Suppressor macrophage treated with lipopolysaccharide for 4 hours (primary cell): Measurements from ENCODE around the gene FAM120A.

Experiments used
- DNase-seq: peaks from one replicate; pipeline ENCODE4 v3.0.0-alpha.2; 2020

Gene FAM120A

GRCh38 chr9:93580654-93581380, 129.3 kb downstream of the FAM120A start:
- DNase-seq = no peak

DNA sequence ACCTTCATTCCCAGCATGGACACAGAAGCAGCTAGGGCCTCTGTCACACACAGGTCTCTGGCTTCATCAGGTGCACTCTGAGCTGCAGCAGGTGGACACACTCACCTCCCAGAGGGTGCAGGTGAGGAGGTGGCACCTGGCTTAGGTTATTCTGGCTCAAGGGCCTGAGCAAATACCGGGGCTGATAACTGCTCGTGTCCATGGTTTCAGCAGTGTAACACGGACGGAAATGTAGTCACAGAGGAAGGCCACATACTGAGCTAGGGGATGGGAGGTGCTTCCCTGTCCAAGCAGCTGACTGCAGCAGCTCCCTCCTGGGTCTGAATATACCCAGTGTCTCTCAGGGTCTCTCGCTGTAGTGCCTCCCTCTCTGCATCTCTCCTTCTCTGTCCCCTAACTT, 130.6 kb downstream of the FAM120A start:
- DNase-seq = no peak

DNA sequence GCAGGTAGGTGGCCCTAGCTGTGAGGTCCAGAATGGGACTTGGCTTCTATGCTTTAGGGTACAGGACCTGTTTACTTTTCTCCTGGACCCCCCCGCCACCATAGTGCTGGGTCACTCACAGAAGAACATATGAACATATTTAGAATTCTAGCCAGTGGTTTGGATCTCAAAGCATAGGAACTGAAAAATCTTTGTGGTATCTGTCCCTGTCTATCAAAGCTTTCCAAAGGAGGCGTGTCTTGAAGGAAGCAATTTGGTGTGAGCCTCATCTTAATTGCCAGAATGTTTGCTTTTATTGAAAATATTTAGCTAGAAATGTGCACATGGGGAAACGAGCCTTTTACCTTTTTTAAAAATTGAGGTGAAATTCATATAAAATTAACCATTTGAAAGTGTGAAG, 131.1 kb downstream of the FAM120A start:
- no peak for DNase-seq

- DNase-seq = no peak
These were observed 133.8 kb downstream of the FAM120A start for GRCh38 chr9:93585259-93585658.

DNA sequence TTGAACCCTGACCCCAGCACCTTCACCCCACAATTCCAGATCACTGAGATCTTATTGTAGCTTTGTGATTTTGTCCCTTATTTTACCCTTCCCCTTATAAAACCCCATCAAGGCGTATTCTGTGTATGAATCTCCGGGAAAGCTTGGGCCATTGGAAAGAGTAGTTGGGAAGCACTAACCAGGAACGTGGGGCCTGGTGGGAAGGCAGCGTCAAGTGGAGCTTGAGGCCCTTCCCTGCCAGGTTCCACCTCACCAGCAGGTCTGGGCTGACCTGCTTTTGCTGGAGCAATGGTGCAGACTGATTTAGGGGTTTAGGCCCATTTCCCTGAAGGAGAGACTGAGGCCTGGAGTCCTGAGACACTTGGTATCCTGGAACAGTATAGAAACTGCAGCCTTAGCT, 134.2 kb downstream of the FAM120A start:
- no peak for DNase-seq

DNA sequence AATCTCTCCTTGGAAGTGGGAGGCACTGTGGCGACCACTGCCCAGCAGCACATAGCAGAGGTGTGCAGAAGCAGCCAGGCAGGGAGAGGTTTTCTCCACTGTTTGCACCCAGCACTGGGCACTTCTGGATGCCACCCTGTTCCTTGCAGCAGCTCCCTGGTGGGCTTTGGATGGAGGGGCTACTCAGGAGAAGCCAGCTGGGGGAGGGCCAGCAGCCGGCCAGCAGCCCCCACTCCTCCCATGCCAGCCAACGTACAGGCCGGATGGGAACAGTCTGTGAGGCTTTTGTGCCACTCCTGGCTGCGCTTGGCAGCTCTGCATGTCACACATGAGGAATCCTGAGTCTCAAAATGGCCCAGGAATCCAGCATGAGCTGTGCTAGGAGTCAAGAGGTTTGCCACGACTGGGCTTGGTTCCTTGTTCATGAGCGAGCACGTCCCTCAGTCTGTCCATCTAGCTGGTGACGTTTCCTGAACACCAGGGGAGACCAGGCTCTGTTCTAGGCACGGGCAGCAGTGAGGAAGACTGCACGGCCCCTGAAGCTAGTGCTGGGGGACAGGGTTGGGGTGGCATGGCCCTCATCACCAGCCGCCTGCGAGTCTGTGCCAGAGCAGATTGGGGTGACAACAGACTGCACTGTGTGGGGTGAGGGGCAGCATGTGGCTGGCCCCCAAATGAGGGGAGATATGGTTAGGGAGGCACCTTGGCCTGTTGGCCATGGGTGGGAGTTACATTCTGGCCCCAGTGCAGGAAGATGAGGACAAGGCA, 135.0 kb downstream of the FAM120A start:
- DNase-seq = no peak

DNA sequence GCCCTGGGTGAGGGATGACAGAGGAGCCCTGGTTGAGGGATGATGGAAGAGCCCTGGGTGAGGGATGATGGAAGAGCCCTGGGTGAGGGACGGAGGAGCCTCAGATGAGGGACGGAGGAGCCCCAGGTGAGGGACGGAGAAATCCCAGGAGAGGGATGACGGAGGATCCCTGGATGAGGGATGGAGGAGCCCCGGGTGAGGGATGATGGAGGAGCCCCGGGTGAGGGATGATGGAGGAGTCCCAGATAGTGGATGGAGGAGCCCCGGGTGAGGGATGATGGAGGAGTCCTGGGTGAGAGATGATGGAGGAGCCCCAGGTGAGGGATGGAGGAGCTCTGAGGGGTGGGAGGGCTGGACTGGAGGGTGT, 135.8 kb downstream of the FAM120A start:
- DNase-seq = no peak

DNA sequence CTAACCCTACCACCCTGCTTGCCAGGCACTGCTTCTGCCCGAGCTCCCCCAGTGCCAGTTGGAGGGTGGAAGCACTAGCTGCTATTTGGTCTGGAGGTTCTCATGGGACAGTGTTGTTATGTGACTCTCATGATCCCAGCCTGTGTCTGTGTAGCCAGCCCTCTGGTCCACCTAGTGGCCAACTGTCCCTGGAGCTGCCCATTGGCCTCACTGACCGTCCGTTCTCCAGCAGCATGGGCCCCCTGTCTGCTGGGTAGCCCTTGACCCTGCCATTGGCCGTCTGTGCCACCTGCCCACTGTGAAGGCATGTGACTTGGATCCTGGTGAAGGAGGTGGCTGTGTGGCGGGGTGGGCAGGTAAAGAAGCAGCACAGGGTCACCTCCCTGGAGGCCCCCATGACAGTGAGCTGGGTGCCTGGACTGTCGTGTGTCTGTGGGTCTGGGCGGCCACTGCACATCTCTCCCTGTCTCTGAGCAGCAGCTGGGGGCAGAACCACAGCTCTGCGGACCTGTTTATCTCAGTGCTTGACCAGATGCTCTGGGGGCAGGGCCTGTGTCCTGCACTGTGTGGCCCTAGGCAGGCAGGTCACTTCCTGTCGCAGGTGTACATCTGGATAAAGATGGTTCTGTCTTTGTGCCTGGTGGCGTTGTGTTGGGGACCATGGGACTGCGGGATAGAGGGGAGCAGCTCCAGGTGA, 136.3 kb downstream of the FAM120A start:
- no peak for DNase-seq

- DNase-seq = no peak
These were observed 137.4 kb downstream of the FAM120A start for GRCh38 chr9:93588641-93589609.

GRCh38 chr9:93589688-93590087, 138.2 kb downstream of the FAM120A start:
- no peak for DNase-seq

DNA sequence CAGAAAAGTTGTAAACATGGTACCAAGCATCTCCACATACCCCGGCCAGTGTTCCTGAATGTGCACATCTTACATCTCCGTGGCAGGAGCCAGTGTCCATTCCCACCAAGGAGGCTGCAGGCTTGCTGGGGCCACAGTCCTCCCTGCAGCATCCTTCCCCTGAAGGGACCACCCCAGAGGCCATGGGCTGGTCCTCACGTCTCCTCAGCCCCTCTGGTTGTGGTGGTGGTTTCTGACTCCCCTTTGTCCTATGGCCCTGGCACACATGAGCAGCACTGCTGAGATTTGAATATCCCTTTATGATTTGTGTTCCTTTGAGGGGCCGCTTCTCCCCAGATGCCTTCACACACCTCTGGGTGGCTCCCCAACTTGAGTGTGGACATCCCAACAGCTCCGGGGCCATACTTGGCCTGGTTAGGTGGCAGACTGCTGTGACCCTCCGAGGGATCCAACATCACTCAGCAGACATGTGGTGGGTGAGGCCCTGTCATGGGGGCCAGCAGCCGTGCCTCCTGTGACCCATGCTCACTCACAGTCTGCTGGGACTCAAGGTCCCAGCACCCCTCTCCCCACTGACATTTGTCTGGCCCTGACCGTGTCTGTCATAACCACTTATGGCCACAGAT, 139.2 kb downstream of the FAM120A start:
- DNase-seq = no peak

GRCh38 chr9:93591301-93592007, 140.0 kb downstream of the FAM120A start:
- no peak for DNase-seq

DNA sequence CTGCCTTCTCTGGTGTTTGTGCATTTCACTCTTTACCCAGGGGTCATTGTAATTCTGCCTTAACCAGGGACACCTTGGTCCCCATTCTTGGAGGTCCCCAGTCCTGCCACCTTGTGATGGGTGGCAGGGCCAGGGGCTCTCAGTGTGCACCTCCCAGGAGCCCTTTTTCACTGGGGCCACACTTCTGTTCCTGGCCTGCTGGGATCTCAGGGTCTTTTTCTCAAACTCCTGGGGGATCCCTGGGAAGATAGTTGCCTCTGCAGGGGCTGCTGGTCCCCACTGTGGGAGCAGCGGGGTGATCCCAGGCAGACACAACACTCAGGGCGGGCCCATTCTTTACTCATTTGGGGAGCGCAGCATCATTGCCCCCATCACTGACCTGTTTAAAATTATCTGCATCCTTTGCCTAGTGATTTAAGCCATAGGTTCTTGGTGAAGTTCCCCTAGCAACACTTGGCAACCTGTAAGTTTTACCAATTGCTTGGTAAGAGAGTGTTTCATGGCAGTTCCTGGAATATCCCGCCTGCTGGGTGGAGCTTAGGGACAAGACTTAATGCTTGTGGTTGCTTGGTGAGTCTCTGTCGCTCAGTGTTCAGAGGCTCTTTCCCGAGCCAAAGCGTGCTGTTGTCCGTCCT, 140.6 kb downstream of the FAM120A start:
- DNase-seq = no peak

- DNase-seq = no peak
These were observed 141.1 kb downstream of the FAM120A start for GRCh38 chr9:93592643-93593021.

DNA sequence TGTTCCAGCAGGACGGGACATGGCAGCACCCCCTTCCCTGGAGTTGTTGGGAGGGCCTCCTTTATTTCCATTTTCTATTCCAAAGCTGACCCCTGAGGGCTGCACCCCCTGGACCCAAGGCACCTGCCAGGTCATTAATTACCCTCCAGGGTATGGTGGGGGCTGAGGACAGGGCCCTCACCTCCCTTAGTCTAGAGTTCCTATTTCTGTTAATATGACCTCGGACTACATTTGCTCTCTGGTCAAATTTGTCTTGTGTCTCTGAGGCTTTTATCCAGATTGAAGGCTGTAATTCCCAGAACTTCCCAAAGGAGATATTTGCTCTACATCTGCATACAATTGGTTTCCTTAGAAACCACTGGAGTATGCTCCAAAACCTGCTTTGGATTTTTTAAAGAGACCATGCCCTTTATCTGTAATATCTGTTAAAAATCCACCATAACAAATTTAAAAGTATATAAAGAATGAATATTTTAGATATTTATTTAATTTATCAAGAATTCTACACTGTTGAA, 141.7 kb downstream of the FAM120A start:
- no peak for DNase-seq

- no peak for DNase-seq
These were observed 142.7 kb downstream of the FAM120A start for GRCh38 chr9:93594041-93594756.

GRCh38 chr9:93595461-93595860, 144.0 kb downstream of the FAM120A start:
- no peak for DNase-seq

DNA sequence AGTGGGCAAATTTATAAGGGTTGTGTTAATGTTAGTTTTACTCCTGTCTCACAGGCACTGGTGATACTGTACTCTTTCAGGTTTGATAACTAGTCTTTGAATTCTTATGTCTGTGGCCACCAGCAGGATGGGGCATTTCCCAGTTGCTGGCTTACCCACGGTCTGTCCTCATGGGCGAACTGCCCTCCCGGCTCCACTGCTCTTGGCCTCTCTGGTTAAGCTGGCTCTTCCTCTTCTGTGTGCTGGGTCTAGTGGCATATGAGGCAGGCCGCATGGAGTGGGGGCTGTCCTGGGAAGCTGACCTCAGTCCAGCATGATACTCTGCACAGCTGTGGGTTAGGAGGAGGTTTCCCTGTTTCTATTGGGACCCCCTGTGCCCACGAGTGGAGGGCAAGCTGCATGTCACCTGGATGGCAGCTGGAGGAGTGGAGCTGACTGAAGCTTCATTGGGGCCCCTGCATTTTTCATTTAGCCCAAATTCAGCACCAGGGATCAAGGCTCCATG, 144.4 kb downstream of the FAM120A start:
- DNase-seq = no peak

GRCh38 chr9:93596399-93596798, 144.9 kb downstream of the FAM120A start:
- DNase-seq = no peak

DNA sequence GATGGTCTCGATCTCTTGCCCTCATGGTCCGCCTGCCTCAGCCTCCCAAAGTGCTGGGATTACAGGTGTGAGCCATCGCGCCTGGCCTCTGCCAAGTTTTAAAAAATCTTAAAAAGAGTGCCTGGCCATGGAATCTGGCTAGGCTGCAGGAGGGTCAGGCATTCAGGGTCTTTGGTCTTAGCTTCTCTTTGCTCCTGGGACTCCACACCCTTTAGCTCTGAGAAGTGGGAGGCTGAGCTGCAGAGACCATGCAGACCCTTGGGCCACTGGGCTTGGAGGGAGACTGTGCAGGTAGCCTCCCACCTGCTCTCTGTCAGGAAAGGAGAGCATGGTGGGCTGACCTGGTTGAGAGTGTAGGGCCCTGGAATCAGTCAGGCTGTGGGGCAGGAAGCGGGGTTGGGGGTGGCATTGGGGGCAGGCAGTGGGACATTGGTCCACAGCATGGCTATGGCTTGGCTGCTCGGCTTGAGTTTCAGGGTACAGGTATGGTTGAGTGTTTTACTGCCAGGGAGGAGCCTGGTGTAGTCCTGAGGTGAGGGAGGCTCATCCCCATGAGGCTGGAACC, 145.7 kb downstream of the FAM120A start:
- DNase-seq = no peak
